ENCODE results near the gene NR1H2.

Gene NR1H2

GRCh38 chr19:50406156-50406820 lies 30.0 kb downstream of the NR1H2 start:
- DNase-seq: peak; percentile 14

- DNase-seq: no peak
Observed at GRCh38 chr19:50406829-50407228, 30.6 kb downstream of the NR1H2 start.

GRCh38 chr19:50409347-50409746 lies 33.1 kb downstream of the NR1H2 start:
- peak; percentile 4 for DNase-seq

DNA sequence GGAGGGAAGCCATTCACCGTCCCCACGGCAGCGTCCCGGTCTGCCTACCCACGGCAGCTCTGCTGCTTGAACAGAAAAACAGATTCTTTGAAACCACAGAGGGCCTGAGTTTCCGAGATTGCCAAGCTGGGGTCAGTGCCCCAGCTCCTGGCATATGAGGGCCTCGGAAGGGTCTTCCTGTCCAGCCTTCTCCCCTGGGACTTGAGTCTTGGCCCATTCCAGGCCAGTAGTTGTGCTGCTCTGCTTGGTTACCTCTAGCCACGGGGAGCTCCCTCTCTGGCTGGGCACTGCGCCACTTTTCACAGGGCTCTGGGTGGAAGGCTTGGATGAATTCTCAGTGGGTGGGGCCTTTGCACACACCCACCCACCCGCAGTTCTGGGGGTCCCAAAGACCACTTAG lies 33.9 kb downstream of the NR1H2 start:
- DNase-seq: no peak

DNA sequence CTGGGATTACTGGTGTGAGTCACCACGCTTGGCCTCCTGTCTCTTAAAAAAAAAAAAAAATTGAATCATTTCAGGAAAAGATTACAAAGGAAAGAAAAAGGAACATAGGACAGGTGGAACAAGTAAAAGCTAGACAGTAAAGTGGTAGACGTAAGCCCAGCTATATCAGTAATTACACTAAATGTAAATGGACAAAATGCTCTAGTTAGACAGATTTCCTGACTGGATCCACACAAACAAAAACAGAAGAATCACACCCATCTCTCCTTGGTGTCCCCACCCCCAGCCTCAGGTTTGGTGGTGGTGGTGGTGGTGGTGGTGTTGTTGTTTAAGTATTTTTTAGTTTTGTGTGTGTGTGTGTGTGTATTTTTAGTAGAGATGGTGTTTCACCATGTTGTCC lies 36.2 kb downstream of the NR1H2 start:
- no peak for DNase-seq

DNA sequence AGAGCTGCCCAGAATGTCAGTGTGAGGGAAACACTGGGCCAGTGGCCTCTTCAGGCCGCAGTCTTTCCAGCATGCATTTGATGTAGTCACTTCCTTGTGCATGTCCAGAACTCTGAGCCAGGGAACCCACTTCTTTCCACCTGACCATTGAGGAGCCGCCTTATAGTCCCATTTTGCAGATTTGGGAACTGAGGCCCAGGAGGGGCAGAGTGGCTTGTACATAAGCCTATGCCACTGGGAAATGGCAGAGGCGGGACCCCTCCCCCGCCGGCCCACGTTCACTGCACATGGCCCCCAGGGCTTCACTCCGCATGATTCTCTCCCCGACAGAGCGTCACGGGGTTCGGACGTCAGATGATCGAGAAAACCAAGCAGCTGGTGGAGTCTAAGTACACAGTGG lies 36.8 kb downstream of the NR1H2 start:
- peak; percentile 17 for DNase-seq

GRCh38 chr19:50413531-50413930 lies 37.3 kb downstream of the NR1H2 start:
- no peak for DNase-seq

GRCh38 chr19:50414864-50415660 lies 38.8 kb downstream of the NR1H2 start:
- DNase-seq: peak; percentile 75

DNA sequence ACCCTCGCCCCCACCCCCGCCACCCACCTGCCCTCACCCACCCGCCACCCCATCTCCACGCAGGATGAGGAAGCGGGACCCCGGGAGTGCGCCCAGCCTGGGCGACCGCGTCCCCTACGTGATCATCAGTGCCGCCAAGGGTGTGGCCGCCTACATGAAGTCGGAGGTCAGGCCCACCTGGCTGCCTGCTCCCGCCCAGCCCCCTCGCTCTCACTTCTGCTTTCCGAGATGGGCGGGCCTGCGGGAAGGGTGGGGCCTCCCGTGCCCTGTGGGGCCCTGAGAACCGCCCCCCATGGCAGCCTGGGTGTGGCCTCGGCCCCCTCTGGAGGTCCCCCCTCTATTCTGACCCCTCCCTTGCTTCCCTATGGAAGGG lies 39.4 kb downstream of the NR1H2 start:
- DNase-seq: no peak

DNA sequence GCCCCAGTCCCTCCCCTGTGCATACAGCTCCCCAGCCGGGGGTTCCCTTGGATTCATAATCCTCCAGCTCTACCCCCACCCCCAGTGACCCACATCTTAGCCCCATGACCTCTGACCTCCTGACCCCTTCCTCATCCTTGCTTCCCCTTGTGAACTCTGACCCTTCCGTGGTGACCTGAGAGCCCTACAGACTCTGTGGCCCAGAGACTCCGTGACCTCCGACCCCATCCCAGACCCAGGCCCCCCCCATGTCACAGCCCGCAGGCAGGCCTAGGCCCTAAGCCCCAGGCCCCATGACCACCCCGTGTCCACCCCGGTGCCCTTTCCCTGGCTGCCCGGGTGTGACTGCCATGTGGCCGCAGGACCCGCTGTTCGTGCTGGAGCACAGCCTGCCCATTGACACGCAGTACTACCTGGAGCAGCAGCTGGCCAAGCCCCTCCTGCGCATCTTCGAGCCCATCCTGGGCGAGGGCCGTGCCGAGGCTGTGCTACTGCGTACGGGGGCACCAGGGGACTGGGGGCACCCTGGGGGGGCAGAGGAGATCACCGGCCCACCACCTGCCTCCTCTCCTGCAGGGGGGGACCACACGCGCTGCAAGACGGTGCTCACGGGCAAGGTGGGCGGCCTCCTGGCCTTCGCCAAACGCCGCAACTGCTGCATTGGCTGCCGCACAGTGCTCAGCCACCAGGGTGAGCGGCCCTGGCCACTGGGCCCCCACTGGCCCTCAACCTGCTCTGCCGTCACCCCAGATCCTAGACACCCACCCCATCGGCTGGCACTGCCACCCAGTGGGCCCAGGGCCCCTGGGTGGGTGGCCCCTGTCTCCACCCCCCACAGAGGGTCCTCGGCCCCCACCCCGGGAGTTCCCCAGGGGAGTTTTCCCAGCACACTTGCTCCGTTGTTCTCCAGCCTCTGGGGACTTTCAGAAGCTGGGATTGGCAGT lies 40.0 kb downstream of the NR1H2 start:
- no peak for DNase-seq

- DNase-seq: no peak
Observed at GRCh38 chr19:50417111-50418081, 41.1 kb downstream of the NR1H2 start.

DNA sequence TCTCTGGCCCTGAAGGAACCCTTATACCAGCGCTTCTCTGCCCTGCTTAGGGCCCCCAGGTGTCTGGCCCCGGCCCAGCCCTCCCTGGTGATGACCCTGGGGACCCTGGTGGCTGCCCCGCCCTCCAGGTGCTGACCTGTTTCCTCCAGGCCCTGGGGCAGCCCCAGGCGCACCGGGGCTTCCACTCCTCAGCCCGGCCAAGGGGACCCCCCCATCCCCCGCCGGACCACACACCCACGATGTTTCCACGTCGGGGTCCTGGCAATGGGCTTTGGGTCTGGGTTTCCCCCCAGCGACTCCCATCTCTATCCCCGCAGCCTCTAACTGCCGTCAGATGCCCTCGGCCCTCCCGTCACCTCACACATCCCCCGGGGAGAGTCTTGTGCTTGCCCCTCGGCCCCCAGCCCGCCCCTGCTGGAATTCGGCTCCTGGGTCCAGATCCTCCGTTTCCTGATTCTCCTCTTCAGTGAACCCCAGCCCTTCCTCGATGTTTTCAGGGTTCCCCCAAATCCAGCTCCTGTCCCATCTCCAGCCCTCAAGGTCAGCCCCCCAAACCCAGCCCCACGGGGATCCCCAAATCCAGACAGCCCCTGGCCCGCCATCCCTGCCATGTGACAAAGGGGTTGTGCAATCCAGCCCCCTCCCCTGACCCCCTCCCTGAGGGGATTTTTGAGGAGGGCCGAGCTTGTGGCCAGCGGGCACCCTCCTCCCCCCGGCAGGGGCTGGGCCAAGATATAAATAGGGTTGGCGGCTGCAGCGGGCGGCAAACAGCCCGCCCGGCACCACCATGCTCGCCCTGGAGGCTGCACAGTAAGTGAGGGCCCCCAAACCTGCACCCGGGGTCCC lies 42.1 kb downstream of the NR1H2 start, which contains the start of gene SPIB:
Gene SPIB (plus strand): TSS at position 763 of the 846 bp plus-strand sequence. CDS start 25 bp downstream, at position 788.
- no peak for DNase-seq

DNA sequence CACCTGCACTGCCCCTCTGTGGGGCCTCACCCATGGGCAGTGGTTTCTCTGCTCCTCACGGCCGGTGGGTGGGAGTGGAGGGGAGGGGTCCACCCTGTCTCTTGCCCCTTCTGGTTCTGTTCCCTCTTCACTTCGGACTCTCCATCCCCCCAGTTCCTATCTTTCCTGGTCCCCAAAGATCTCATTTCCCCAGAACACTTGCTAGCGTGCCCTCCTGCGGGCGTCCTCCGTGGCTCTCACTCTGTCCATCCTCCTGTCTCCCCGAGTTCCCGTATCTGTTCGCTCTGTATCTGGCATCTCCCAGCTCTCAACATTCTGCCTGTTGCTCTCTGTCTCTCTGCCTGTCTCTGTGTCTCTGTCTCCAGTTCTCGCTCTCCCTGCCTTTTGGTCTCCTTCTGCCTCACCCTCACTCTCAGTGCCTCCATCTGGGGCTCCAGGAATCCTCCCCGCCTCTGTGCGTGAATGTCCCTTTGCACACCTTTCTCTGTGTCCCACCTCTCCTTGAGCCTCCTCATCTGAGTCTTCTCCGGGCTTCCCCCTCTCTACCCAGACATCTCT lies 42.8 kb downstream of the NR1H2 start:
- no peak for DNase-seq

DNA sequence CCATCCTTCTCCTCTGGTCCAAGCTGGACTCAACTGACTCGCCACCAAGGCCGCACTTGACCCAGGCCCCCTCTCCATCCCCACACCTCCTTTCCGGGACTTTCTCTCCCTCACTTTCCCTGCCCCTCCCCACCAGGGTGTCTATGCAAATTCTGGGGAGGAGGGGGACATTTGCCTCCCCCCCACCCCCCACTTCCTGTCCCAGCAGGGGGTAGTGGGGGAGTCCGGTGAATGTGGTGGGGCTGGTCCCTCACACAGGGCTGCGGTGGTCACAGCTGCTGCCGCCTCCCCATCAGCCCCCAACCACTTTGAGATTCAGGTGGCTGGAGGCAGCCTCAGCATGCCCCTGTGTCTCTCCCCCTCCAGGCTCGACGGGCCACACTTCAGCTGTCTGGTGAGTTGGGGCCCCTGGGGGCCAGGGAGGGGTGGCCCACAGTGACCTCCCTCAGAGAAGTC lies 43.4 kb downstream of the NR1H2 start:
- DNase-seq: no peak

DNA sequence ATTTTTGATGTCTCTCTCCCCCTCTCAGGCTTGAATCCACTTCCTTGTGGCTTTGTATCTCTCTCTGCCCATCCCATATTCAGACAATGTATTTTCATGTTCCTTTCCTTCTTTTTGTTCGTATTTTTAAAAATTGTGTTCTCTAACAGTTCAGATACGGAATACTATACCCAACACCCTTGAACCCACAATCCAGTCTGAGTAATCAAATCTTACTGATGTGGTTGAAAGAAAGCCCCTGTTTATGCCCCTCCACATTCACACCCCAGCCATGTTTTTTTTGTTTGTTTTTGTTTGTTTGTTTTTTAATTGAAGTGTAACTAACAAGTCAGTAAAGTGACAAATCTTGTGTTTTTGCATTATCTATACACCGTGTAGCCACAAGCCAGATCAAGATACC lies 43.9 kb downstream of the NR1H2 start:
- DNase-seq: no peak

GRCh38 chr19:50420808-50421207 lies 44.6 kb downstream of the NR1H2 start:
- DNase-seq: no peak

DNA sequence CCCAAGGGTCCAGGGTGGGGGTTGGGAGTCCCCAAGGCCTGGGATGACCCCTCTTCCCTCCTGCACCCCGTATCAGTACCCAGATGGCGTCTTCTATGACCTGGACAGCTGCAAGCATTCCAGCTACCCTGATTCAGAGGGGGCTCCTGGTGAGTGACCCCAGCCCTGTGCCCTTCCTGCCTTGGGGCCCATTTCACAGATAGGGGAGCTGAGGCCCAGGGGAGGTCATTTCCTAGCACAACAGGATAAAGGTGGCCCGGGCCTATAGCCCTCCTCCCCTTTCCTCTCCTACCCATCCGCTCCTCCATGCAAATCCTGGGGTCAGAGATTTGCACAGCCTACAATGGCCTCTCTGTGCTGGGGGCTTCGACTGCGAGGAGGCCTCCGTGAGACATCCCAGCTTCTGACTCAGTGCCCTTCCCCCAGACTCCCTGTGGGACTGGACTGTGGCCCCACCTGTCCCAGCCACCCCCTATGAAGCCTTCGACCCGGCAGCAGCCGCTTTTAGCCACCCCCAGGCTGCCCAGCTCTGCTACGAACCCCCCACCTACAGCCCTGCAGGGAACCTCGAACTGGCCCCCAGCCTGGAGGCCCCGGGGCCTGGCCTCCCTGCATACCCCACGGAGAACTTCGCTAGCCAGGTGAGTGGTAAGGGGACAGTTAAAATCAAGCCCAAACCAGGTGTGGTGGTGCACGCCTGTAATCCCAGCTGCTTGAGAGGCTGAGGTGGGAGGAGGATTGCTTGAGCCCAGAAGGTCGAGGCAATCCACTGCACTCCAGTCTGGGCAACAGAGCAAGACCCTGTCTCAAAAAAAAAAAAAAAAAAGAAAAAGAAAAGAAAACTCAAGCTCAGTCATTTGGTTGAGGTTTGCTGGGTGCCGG lies 46.4 kb downstream of the NR1H2 start:
- DNase-seq: no peak

- DNase-seq: no peak
Observed at GRCh38 chr19:50423279-50424113, 47.2 kb downstream of the NR1H2 start.

DNA sequence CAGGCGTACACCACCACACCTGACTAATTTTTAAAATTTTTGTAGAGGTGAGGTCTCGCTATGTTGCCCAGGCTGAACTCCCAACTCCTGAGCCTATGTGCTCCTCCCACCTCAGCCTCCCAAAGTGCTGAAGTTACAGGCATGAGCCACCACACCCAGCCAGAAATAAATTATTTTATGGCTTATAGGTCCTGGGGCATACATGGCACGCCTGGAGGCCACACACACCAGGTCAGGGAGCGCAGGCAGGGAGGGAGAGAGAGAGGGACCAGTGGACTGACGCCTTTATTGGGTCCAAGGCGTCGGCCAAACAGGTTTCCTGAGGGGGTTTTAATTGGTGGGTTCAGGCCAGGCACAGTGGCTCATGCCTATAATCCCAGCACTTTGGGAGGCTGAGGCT lies 49.3 kb downstream of the NR1H2 start:
- no peak for DNase-seq
